SK-N-SH (cell line): ENCODE results near the gene SPDYE8.
"Not testable (repeated sequence)": the region's sequence is repeated elsewhere in the genome, so short reads cannot be mapped to it uniquely, and the experiment has no call there.

Source experiments
- EZH2phosphoT487 ChIP-seq: fragments of 200-600 bp; sonication (generic); IDR thresholded peaks from 2 replicates; pipeline ENCODE4 v1.6.1; 2017; ENCODE audit warnings: low read depth, mixed run types, mild to moderate bottlenecking, antibody characterized with exemption, moderate library complexity, borderline replicate concordance
- TF ChIP-seq, protein P1 (sequence below): IDR thresholded peaks from 2 replicates; pipeline ENCODE4 v1.6.1; 2012; ENCODE audit warnings: mild to moderate bottlenecking, low read depth, low read length, moderate library complexity

DNA sequence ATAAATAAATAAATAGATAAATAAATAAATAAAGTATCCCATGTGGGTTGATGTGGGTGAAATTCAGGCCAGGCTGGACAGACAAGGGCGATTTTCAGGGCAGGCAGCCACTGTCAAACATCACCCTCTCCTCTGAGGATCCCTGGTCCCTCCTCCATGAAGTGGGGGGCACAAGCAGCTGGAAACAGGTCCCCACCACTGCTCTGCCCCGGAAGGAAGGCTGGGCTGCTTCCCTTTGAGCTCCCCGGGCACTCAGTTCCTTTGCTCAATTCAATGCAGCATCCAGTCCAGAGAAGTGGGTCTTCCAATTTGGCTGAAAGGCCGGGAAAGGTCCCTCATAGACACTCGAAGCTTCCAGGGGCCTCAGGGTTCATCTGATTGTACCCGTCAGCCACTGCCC lies 49.2 kb downstream of the SPDYE8 start:
- not testable (repeated sequence) for TF ChIP-seq EZH2phosphoT487
- TF ChIP-seq, protein P1, sequence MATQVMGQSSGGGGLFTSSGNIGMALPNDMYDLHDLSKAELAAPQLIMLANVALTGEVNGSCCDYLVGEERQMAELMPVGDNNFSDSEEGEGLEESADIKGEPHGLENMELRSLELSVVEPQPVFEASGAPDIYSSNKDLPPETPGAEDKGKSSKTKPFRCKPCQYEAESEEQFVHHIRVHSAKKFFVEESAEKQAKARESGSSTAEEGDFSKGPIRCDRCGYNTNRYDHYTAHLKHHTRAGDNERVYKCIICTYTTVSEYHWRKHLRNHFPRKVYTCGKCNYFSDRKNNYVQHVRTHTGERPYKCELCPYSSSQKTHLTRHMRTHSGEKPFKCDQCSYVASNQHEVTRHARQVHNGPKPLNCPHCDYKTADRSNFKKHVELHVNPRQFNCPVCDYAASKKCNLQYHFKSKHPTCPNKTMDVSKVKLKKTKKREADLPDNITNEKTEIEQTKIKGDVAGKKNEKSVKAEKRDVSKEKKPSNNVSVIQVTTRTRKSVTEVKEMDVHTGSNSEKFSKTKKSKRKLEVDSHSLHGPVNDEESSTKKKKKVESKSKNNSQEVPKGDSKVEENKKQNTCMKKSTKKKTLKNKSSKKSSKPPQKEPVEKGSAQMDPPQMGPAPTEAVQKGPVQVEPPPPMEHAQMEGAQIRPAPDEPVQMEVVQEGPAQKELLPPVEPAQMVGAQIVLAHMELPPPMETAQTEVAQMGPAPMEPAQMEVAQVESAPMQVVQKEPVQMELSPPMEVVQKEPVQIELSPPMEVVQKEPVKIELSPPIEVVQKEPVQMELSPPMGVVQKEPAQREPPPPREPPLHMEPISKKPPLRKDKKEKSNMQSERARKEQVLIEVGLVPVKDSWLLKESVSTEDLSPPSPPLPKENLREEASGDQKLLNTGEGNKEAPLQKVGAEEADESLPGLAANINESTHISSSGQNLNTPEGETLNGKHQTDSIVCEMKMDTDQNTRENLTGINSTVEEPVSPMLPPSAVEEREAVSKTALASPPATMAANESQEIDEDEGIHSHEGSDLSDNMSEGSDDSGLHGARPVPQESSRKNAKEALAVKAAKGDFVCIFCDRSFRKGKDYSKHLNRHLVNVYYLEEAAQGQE: not testable (repeated sequence)
